NCI-H2171 (cell line): ENCODE data around the gene GIMAP5.
"Not testable (repeated sequence)": the region's sequence is repeated elsewhere in the genome, so short reads cannot be mapped to it uniquely, and the experiment has no call there.

Experiments
- DNase-seq: peaks from one replicate; lab custom pipeline; 2025; lab: John Stamatoyannopoulos, UW

The GIMAP5 gene

DNA sequence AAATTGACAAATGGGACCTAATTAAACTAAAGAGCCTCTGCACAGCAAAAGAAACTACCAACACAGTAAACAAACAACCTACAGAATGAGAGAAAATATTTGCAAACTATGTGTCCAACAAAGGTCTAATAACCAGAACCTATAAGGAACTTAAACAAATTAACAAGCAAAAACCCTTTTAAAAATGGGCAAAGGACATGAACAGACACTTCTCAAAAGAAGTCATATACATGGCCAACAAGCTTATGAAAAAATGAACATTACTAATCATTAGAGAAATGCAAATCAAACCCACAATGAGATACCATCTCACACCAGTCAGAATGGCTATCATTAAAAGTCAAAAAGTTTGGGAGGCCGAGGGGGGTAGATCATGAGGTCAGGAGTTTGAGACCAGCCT, 36.9 kb downstream of the GIMAP5 start:
- not testable (repeated sequence) for DNase-seq

DNA sequence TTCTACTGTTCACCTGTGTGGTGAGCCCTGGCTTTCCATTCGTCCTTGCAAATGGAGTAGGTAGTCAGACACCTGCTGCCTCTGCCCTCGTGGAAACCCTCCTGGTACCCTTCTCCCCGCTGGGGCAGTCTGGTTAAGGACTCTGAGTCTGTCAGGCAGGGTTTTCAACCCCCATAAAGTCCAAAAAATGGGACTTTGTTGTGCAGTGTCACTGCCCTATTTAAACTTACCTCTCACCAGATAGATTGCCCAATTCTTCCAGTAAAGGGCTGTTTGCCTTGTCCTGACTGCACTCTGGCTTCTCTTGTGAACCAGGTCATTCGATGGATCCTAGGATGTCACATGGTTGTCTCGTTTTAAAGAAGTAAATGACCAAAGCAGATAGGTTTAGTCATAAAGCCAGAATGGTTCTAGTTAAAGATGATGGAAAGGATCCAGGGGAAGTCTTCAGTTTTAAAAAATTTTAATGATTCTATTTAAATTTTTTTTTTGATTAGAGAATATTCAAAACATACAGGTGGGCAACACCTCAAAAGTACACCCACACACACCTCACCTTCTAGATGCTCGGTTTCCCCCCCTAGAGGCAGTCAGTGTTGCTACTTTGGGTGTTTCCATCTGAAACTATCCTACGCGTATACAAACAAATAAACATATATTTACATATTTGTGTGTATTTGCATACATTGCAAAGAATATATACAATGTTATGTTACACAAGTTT, 41.0 kb downstream of the GIMAP5 start:
- no peak for DNase-seq

DNA sequence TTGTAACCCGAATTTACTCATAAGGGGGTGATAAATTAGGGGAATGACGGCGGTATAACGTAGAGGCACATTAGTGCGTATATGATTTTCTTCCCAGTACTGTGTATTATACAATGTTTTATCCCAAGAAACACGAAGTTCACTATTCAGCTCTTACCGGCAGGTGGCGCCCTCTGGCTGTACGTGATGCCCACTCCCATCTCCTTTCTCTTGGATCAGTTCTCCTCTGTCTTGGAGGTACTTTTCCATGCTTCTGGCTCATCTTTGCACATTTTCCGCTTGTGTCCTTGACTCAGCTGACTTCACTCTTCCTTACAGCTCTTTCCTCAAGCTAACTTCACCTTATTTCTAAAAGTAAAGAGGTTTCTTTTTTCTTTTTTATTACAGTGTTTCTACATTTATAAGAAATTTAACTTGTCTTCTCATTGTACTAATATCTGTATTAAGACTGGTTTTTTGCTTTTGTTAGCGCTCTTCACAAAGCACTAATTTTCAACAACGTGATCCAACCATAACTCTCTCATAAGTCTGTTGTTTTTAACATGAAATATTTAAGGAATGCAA, 41.6 kb downstream of the GIMAP5 start:
- peak; percentile 43 for DNase-seq

DNA sequence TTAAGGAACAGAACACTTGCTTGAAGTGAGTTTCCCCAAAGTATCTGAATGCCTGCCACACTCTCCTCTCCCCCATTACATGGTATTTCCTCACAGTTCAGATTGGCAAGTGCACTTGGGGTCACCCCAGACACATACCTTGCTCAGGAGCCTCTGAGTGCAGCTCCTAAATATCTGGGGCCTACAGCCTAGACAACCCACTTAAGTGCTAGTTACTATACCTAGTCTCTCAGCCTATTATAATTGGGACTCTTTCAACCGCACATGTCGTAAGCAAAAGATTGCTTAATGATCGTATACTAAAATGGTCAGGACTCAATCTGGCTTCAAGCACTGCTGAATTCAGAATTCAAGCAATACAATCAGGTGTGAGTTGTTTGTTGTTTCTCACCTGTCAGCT, 43.1 kb downstream of the GIMAP5 start:
- no peak for DNase-seq

DNA sequence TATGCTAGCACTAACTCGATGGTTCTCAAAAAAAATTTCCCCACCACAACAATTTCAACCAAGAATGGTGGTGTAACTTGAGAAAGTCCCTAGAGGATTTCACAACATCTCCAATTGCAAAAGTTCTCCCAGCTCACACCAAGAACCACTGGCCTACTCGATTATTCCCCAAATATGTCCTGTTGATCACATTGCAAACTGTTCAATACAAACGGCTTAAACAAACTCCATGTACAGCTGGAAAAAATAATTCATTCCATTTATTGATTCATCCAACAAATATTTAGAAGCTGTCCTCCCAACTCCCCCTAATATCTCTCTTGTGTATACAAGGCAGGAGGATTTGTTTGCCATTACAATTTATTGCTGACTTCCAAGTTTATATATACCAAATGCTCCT, 43.9 kb downstream of the GIMAP5 start:
- no peak for DNase-seq

DNA sequence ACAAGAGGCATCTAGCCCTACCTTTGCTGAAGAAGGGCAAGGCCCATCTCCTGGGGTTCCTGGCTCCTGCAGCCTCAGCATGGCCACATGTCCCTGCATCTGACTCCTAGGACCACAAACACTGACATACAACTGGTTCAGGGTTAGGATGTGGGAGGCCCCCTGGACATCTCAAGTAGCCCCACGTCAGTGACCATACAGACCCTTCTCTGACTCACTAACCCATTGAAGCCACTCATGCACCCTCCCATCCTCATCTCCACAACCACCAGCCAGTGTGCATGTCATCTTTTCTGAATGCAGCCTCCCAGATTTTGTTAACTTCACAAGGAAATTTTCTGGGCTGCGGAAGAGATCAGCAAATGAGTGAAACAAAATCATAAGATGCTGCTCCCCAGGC, 44.7 kb downstream of the GIMAP5 start:
- DNase-seq = no peak

DNA sequence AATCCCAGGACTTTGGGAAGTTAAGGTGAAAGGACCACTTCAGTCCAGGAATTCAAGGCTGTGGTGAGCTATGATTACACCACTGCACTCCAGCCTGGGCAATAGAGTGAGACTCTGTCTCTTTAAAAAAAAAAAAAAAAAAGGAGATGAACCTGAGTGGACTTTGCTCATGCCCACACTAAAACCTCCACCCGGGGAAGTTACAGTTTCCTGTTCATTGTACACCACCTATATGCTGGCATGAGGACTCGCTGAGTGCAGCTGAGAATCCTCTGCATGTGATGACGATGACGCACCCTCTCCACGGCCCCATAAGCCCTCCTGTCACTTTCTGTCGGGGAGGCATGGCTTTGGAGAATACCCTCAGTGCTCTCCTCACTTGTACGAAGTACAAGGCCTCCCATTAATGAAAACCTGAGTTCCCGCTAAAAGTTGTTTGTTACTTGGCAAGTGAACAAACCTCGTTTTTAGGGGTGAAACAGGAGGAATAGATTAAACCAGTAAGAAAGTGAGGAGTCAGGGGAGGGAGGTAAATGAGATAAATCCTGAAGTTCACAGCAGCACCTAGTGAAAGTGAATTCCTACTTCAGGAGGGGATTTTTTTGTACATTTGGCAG, 47.0 kb downstream of the GIMAP5 start:
- no peak for DNase-seq

DNA sequence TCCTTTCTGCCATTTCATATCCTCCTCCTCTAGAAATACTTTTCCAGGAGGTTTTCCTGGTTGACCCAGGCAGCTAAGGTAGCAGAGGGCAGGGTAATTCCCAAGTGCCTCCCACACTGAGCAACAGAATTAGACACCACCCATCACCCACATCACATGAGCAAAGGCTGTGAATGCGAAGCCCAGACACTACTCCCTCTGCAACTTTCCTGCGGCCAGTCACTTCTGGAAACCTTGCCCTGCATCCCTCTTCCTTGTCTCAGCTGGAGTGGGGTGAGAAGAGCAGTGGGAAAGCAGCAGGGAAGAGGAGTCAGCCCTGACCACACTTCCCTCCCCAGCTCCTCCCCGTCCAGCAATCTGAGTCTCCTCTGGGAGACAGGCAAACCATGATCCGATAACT, 47.7 kb downstream of the GIMAP5 start:
- DNase-seq = no peak

DNA sequence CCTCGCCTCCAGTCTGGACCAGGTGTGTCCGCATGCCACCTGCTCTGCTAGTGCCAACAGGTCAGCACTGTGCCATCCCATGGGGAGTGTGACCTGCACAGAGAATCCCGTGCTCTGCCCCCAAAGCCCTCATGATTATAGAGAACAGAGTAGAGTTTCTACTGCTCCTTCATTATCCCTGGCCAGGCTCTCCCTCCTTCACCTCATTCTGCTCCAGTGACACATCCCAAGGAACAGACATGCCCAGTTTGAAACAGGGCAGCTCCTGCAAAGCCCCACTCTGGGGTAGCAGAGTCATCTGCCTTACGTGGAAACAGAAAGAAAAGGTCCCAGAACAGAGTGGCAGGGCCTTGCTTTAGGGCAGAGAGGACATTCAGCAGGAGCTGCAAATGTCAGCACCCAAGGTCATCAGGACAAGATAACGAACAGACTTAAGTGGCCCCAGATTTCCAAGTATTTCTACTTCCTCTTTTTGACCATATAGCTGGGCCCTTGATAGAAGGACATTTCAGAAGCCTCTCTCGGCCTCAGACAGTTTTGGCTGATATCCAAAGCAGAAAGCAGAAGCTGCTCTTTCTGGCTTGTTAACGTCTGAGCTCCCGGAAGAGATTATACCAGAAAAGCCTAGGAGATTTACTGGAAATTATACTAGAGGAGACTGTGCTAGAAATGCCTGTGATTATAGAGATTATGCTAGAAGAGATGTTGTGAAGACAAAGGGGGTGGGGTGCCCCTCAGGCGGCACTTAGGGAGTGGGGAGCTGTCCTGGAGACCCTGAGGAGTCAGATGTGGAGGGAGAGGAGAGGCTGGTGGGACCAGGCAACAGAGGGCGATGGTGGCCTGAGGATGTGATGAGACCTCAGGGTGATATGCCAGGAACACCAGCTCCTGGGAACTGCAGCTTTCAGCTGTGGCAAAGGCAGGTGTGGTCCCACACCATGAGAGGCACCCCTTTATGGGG, 50.4 kb downstream of the GIMAP5 start:
- no peak for DNase-seq

DNA sequence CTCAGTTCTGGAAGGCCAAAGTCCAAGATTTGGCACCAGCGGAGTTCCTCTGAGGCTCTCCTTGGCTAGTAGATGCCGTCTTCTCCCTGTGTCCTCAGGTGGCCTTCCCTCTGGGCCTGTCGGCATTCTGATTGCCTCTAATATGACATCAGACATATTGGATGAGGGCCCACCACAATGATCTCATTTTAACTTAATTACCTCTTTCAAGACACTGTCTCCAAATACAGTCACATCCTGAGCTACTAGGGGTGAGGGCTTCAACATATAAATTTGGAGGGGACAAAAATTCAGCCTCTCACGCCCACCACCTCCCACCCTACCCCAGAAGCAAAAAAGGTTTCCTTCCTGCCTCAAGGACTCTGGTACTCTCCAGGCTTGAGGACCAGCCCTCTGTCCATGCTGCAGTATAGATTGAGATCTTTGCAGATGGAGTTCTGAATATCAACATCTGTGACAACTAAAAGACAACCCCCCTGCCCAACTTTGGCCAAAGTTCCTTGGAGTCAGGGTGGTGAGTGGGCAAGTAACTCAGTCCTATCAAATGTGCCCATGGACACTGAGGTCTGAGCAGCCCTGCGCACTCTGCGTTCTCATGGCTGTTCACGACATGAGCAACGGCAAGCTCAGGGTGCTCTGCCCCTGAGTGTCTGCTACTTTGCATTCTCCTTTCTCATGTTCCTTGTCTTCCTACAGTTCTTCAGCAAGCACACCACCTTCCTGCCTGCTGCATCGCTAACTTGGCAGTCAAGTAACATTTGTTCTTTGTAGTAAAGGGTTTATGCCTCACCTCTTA, 51.5 kb downstream of the GIMAP5 start:
- no peak for DNase-seq

DNA sequence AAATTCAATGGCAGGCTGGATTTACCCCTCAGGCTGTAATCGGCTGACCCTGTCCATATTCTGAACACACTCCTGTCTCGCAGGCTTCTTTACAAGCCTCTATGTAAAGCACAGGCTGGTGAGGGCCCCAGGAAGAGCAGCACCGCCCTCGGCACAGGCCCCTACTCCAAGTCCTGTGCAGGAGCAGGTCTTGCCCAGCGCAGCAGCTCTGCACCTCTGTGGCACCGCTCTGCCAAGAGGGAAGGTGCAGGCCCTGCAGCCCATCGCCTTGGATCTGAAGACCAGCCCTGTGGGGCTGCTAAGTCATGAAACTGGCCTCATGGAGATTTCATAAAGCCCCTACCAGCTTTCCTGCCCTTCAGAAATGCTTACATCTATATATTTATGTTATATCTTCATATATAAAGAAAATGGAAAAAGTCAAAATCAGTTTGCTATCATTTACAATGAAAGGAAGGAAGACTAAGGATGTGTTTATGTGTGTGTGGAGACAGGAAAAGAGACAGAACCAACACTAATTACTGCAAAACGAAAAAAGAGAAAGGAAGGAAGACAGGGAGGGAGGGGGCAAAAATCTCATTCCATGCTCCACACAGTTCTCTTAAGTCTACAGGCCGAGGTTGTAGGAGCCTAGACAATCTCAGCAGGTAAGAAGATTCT, 53.3 kb downstream of the GIMAP5 start:
- no peak for DNase-seq

DNA sequence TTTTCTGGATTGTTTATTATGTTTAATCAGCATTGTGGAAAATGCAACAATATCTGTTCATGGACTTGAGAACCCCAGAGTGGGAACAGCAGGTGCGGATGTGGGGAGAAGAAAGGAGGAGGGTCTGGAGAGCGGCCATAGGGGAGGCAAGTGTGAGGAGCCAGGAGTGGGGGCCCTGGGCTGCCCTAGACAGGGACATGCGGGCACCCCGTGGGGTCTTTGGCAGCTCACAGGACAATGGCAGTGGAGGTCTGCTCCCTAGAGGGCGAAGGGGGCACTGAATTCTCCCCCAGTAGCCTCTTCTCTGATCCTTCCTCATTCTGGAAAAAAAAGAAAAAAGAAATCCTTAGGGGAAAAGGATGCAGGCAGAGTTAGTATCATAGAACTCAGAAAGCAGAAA, 54.1 kb downstream of the GIMAP5 start:
- no peak for DNase-seq

DNA sequence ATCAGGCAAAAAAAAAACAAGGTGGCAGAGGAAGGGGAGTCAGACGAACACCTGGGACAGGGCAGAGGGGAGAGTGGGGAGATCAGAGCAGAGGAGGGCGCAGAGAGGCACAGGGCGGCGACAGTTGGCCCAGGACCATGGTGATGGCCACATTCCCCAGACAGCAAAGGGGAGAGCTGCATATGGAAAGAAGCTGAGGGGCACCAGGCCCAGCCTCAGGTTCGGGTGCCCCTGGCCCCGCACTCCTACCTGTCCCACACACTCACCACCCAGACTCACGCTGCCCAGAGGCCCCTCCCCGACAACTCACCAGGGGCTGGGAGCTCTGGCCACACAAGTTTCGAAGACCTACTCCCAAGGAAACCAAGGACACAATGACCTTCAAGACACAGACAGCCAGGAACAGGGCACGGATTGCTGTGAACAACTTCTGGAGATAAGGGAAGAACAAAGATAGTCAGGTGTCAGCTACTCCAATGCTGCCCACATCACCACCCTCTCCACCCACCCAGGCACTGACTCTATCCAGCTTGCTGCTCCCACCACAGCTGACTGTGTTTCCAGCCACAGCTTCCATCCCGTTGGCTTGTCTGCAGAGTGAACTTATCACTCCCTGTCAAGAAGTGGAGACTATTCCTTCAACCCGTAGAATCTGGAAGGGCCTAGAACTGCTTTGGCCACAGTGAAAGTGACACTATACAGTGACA, 54.7 kb downstream of the GIMAP5 start:
- no peak for DNase-seq
